ENCODE measurements around the gene LMX1B.

LMX1B gene

DNA sequence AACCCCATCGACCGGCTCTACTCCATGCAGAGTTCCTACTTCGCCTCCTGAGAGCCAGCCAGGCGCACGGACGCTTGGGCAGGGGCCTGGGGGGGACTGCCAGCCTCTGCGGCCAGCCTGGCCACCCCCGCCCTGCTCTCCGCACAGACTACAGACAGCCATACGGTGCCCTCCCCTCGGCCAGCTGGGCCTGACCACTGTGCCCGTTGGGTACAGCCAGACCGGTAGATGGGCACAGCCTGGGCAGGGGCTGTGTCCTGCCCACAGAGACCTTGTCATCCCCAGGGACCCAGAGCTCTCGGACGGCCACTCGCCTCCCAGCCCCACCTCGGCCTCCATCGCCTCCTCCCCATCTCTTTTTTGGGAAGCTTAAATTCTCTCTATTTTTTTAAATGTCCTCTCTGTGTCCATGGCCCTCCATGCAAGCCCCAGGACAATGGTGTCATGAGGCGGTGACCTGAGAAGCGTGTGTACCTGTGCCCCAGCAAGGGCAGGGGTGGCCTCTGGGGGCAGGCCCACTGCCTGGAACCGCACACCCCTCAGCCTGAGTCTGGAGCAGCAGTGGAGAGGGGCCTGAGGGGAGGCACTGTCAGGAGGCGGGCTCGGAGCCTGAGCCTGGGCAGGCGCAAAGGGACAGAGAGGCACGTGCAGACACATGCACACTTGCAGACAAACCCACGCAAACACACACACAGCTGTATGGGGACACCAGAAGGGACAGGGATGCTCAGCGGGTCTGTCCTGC is 82.8 kb downstream of the LMX1B start:
- DNase-seq (ENCODE audit: low read depth): no peak
- no peak overlapping the region for H3K4me3 ChIP-seq (ENCODE audit: low read length)
- TF ChIP-seq, protein P1, sequence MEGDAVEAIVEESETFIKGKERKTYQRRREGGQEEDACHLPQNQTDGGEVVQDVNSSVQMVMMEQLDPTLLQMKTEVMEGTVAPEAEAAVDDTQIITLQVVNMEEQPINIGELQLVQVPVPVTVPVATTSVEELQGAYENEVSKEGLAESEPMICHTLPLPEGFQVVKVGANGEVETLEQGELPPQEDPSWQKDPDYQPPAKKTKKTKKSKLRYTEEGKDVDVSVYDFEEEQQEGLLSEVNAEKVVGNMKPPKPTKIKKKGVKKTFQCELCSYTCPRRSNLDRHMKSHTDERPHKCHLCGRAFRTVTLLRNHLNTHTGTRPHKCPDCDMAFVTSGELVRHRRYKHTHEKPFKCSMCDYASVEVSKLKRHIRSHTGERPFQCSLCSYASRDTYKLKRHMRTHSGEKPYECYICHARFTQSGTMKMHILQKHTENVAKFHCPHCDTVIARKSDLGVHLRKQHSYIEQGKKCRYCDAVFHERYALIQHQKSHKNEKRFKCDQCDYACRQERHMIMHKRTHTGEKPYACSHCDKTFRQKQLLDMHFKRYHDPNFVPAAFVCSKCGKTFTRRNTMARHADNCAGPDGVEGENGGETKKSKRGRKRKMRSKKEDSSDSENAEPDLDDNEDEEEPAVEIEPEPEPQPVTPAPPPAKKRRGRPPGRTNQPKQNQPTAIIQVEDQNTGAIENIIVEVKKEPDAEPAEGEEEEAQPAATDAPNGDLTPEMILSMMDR (conservative IDR thresholded peaks at IDR 0.05; ENCODE audit: low read depth, low read length): no peak

DNA sequence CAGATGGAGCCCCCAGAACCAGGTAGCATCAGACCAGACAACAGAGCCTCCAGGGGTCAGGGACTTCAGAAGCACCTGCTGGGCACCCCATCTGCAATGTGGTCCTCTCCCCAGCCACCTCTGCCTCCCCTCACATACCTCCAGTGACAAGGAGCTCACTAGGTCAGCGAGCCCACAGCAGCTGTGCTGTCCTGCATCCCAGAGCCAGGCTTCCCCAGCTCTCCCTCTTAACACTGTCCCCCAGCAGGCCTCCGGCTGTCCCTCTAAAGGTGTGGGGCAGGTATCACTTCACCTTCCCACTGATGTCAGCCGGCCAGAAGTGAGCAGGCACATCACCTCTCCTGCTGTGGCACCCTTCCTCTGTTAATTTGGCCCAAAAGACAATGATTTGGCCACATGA is 83.6 kb downstream of the LMX1B start:
- no peak for DNase-seq (ENCODE audit: low read depth)
- TF ChIP-seq, protein P1 (conservative IDR thresholded peaks at IDR 0.05; ENCODE audit: low read depth, low read length): no peak

DNA sequence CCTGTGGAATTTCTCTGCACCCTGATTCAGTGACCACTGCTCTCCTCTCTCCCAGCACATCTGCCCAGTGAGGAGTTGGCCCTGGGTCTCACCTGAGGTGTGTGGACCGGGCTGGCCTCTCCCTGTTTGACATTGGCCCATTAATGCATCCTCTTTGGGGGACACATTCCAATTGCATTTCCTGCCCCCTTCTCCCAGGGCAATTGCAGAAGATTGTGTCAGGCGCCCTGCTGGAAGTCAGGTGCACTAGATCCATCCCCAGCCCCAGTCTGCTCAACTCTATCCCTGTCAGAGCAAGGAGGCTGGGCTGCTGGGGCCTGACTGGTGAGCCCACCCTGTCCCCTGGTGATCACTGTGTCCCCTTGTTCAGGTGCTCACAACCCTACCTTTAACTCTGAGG is 84.5 kb downstream of the LMX1B start:
- DNase-seq (ENCODE audit: low read depth): no peak
- TF ChIP-seq, protein P1 (conservative IDR thresholded peaks at IDR 0.05; ENCODE audit: low read depth, low read length): no peak
- H3K4me3 ChIP-seq (ENCODE audit: low read length): no peak overlapping the region

More for the DNA sequence above, 83.6 kb downstream of the LMX1B start:
- H3K4me3 ChIP-seq (ENCODE audit: low read length): no peak overlapping the region

DNA sequence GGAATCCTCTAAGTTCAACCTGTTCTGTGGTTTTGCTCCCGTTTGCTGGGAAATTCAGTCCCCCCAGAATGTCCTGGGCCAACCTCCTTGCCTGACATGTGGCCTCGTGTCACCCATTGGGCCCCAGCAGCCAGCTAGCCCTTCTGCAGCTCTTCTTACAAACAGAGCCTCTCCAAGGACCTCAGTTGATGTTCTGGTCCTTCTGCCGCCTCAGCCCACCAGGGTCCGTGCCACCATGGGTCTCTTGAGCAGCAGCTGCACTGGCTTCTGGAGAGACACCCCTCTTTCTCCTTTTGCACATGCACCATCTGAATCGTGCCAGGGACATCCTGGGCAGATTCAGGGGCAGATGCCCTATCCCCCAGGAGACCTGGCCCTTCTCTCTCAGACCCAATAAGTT is 85.0 kb downstream of the LMX1B start:
- H3K4me3 ChIP-seq (ENCODE audit: low read length): no peak overlapping the region
- TF ChIP-seq, protein P1 (conservative IDR thresholded peaks at IDR 0.05; ENCODE audit: low read depth, low read length): no peak
- no peak for DNase-seq (ENCODE audit: low read depth)

DNA sequence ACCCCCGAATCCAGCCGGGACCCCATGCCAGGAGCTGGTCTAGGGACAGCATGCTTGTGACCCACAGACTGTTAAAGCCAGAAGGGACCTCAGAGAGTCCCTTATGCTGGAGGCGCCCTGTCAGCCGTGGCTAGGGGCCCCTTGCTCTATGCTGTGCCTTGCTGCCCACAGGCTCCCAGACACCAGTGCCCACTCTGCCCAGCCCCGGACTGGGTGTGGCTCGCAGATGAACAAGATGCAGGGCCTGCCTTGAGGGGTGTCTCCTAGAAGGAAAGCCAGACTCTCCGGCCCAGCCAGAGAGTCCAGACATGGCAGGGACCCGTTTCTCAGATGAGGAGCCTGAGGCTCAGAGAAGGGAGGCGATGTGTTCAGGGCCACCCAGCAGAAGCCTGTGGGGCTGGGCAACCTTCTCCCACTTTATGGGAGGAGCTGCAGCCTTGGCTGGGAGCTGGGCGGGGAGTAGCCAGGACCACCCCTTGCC is 85.7 kb downstream of the LMX1B start:
- TF ChIP-seq, protein P1 (conservative IDR thresholded peaks at IDR 0.05; ENCODE audit: low read depth, low read length): no peak
- no peak for DNase-seq (ENCODE audit: low read depth)
- no peak overlapping the region for H3K4me3 ChIP-seq (ENCODE audit: low read length)

DNA sequence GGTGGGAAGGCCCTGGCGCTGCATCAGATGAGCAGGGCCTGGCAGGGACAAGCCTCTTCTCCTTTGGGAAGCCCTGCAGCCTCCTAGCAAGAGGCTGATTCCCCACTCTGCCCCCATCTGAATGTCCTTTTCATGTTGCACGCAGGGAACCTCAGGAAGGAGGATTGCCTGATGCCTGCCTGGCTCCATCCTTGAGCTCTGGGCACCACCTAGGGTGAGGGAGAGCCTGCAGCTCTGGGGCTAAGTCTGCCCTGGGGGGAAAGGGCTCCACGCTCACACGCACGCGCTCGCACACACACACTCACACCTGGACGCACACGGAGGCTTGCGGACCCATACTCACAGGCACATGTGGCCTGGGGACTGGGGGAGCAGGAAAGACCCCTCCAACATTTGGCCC is 86.6 kb downstream of the LMX1B start:
- TF ChIP-seq, protein P1 (conservative IDR thresholded peaks at IDR 0.05; ENCODE audit: low read depth, low read length): no peak
- no peak for DNase-seq (ENCODE audit: low read depth)
- no peak overlapping the region for H3K4me3 ChIP-seq (ENCODE audit: low read length)

Measured in retinal pigment epithelial cell (primary cell).